ENCODE data around the gene SSTR4. TPM values are rescaled to one million over a fixed set of nuclear protein-coding genes. Genes with fewer than 3 reads are reported as not detected.

The SSTR4 gene
- total RNA-seq, 1 experiment from 2014 or later: not detected

DNA sequence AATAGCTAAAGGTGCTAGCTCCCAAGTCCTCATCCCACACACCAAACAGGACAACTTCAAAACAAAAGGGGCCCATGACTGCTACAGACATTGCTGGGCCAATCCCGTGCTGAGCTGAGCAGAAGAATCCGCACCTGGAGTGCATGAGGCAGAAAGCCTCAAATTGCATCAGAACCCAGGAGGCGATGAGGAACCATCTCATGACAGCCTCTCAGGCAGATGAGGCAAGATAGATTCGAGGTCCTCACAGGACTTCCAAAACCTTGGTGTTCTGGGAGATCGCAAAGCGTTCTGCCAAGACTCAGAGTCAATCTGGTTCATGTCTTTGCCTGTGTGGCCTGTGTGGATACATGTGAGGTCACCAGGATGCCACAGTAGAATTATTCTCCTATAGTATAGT lies 32.8 kb upstream of the SSTR4 start:
- Histone ChIP-seq H3K4me2 (ENCODE audit: low read length) (no peak overlapping the region), H3K27me3 (ENCODE audit: insufficient read depth, low read length) (peaks cover 7% of the 10 kb centered on the region; the same call in 1 of the 2 replicates), H3K27ac (ENCODE audit: low read depth, low read length) (no peak overlapping the region), H3K9me3 (ENCODE audit: control insufficient read depth in 1 of 2, insufficient read depth in 1 of 2, low read depth in 1 of 2, low read length in 2 of 2) (no peaks in the 10 kb centered on the region), H3K79me2 (ENCODE audit: insufficient read depth, low read length) (no peaks in the 10 kb centered on the region), H3K4me3 (replicated peaks in 1 of 2; ENCODE audit: low read depth in 1 of 2, low read length in 2 of 2) (no peak overlapping the region), H3K36me3 (ENCODE audit: control insufficient read depth in 1 of 2, insufficient read depth in 2 of 2, low read length in 2 of 2) (no peaks in the 10 kb centered on the region), H3K9me2 (ENCODE audit: insufficient read depth) (no peaks in the 10 kb centered on the region), H3K4me1 (ENCODE audit: control insufficient read depth in 1 of 2, insufficient read depth in 2 of 2, low read length in 2 of 2) (no peaks in the 10 kb centered on the region), H3K9ac (ENCODE audit: low read length) (no peak overlapping the region), H2AFZ (ENCODE audit: low read depth, low read length, poor library complexity, severe bottlenecking) (no peak overlapping the region), H4K20me1 (ENCODE audit: insufficient read depth) (no peaks in the 10 kb centered on the region)
- ChIA-PET POLR2A (no interaction called here), RAD21 (ENCODE audit: low non-redundant PET in 1 of 2, low total read pairs in 2 of 2, uncharacterized antibody in 2 of 2, unreplicated experiment in 2 of 2) (no interaction called here), CTCF (no interaction called here)
- ATAC-seq: no peak
- intact Hi-C loops (cut with micrococcal nuclease): no loop called here
- no peak for DNase-seq (ENCODE audit: low read depth, low spot score)
- BruUV-seq (replicated peaks): no TSS peak
- TF ChIP-seq EZH2 (IDR thresholded peaks at IDR 0.05): no peak
- TF ChIP-seq SIN3A (IDR thresholded peaks at IDR 0.05; ENCODE audit: low read depth): no peak
- TF ChIP-seq, protein P1, sequence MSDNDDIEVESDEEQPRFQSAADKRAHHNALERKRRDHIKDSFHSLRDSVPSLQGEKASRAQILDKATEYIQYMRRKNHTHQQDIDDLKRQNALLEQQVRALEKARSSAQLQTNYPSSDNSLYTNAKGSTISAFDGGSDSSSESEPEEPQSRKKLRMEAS (IDR thresholded peaks at IDR 0.05): no peak
- TF ChIP-seq TCF7L2 (IDR thresholded peaks at IDR 0.05; ENCODE audit: borderline replicate concordance, extremely low read depth, insufficient read depth, insufficient read length): no peak
- no peak for TF ChIP-seq JUND (IDR thresholded peaks at IDR 0.05)
- no peak for TF ChIP-seq YY1 (IDR thresholded peaks at IDR 0.05; ENCODE audit: extremely low read depth, insufficient replicate concordance, low read depth, low read length)
- TF ChIP-seq ZFX (IDR thresholded peaks at IDR 0.05): no peak
- TF ChIP-seq CEBPB (IDR thresholded peaks at IDR 0.05; ENCODE audit: low read depth): no peak
- no peak for TF ChIP-seq POLR2A (IDR thresholded peaks at IDR 0.05; ENCODE audit: borderline replicate concordance, extremely low read depth, insufficient read depth, insufficient read length)
- TF ChIP-seq ELF1 (IDR thresholded peaks at IDR 0.05; ENCODE audit: borderline replicate concordance, low read depth): no peak
- TF ChIP-seq ZBTB33 (IDR thresholded peaks at IDR 0.05; ENCODE audit: extremely low read depth, insufficient replicate concordance, low read length): no peak
- no peak for TF ChIP-seq SP1 (IDR thresholded peaks at IDR 0.05; ENCODE audit: low read depth)
- TF ChIP-seq SRF (IDR thresholded peaks at IDR 0.05; ENCODE audit: low read depth): no peak

Data from HCT116 (cell line).